ENCODE data around the gene CHCHD3. TPM values are rescaled to one million over a fixed set of nuclear protein-coding genes. Genes with fewer than 3 reads are reported as not detected.
A peak's percentile ranks its signal among the peaks of the same experiment; 100 is the strongest.

The CHCHD3 gene
- total RNA-seq, 1 donor from 2014 or later = 75.5 TPM

DNA sequence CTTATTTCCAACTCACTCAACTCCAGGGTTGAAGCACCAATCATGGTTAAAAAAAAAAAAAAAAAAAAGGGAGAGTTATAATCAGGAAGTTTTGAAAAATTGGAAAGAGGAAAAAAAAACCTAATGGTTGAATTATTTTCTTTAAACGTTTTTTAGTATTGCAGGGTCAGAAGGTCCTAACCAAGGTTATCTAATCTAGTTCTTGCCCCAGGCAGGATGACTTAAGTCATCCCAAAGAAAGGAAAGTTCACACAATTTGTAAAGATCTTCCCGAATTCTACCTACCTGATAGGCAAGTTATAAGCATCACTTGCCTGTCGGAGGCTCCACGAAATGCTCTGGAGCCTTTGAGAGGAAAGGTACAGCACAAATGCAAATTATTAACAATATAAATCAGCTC, 297.5 kb downstream of the CHCHD3 start:
- TF ChIP-seq, protein P1, sequence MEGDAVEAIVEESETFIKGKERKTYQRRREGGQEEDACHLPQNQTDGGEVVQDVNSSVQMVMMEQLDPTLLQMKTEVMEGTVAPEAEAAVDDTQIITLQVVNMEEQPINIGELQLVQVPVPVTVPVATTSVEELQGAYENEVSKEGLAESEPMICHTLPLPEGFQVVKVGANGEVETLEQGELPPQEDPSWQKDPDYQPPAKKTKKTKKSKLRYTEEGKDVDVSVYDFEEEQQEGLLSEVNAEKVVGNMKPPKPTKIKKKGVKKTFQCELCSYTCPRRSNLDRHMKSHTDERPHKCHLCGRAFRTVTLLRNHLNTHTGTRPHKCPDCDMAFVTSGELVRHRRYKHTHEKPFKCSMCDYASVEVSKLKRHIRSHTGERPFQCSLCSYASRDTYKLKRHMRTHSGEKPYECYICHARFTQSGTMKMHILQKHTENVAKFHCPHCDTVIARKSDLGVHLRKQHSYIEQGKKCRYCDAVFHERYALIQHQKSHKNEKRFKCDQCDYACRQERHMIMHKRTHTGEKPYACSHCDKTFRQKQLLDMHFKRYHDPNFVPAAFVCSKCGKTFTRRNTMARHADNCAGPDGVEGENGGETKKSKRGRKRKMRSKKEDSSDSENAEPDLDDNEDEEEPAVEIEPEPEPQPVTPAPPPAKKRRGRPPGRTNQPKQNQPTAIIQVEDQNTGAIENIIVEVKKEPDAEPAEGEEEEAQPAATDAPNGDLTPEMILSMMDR (conservative IDR thresholded peaks at IDR 0.05; ENCODE audit: low read depth, low read length) = no peak
- H3K4me3 ChIP-seq (ENCODE audit: low read depth, low read length) = no peak overlapping the region
- DNase-seq (ENCODE audit: low read depth) = no peak

DNA sequence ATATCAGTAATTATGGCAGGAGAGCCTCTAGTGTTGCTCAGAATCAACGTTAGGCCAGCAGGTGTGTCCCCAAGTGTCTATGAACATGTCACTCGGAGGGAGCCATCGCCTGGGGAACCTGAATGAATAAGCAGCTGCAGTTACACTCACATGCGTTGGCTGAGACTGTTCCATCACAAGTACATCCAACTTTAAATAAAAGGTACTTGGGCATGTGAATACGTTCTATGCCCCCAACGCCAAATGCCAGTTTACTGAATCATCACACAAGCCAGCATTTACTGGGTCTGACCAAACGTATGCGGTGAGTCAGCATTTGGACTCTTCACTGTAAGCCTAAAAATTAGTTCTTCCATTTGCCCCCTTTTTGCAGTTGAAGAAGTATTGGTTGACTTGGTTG, 298.1 kb downstream of the CHCHD3 start:
- TF ChIP-seq, protein P1 (conservative IDR thresholded peaks at IDR 0.05; ENCODE audit: low read depth, low read length) = no peak
- peak; percentile 26 for DNase-seq (ENCODE audit: low read depth)
- H3K4me3 ChIP-seq (ENCODE audit: low read depth, low read length) = no peak overlapping the region

DNA sequence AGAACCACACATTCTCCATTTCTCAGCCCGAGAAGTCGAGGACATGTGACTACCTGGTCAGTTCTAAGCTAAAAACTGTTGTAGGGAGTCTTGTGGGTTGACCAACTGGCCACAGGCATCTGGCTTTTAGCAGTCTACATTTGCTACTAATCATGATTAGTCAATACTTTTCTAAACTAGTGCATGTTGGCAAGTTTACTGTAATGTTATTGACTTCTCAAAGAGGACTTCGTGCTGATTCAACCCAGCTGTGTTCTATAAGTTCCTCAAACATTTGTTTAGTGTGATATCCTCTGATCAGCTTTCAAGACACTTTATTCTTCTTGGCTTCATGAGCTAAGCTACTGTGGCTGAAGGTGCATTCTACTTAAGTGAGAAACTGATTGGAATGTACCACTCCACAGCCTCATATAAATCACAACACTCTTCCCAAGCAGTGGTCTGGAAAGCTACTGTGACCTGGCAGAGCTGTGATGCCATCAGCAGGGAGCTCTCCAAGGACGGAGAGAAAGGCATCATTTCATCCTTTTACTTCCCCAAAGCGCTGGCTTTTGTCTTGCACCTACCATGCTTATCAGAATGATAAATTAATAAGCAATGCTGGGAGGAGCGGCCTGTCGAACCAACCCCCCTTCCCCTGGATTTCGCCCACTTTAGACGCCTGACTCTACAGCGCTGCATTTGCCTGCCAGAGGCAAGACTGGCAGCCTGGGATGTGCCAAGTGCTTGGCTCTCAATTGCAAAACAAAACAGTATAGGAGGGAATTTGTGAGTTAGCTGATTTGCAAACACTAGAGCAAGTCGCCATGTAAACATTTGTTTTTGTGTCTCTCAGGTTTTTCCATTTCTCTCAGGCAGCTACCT, 298.9 kb downstream of the CHCHD3 start:
- H3K4me3 ChIP-seq (ENCODE audit: low read depth, low read length) = no peak overlapping the region
- DNase-seq (ENCODE audit: low read depth) = peak; percentile 15
- TF ChIP-seq, protein P1 (conservative IDR thresholded peaks at IDR 0.05; ENCODE audit: low read depth, low read length) = no peak

- H3K4me3 ChIP-seq (ENCODE audit: low read depth, low read length) = no peak overlapping the region
- DNase-seq (ENCODE audit: low read depth) = no peak
- TF ChIP-seq, protein P1 (conservative IDR thresholded peaks at IDR 0.05; ENCODE audit: low read depth, low read length) = no peak
Measured at GRCh38 chr7:132780822-132781221, 301.1 kb downstream of the CHCHD3 start.

DNA sequence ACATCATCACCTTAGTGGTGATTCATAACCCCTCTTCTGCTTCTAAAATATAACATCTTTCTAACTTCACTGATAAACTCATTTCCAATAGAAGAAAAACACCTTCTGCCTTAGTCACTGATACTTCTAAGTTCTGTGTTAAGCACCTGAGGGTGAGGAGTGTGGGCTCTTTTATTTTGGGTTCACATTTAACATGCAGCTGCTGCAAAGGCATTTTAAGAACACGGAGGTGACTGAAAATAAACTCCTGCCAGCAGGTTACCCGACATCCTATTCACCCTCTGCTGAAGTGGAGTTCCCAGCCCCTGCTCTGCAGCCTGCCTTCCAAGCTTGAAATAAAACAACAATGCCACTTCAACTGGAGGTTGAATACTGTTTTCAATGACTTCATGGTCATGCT, 302.7 kb downstream of the CHCHD3 start:
- H3K4me3 ChIP-seq (ENCODE audit: low read depth, low read length) = no peak overlapping the region
- TF ChIP-seq, protein P1 (conservative IDR thresholded peaks at IDR 0.05; ENCODE audit: low read depth, low read length) = no peak
- no peak for DNase-seq (ENCODE audit: low read depth)

- TF ChIP-seq, protein P1 (conservative IDR thresholded peaks at IDR 0.05; ENCODE audit: low read depth, low read length) = no peak
- no peak overlapping the region for H3K4me3 ChIP-seq (ENCODE audit: low read depth, low read length)
- no peak for DNase-seq (ENCODE audit: low read depth)
Measured at GRCh38 chr7:132778761-132779160, 303.1 kb downstream of the CHCHD3 start.

DNA sequence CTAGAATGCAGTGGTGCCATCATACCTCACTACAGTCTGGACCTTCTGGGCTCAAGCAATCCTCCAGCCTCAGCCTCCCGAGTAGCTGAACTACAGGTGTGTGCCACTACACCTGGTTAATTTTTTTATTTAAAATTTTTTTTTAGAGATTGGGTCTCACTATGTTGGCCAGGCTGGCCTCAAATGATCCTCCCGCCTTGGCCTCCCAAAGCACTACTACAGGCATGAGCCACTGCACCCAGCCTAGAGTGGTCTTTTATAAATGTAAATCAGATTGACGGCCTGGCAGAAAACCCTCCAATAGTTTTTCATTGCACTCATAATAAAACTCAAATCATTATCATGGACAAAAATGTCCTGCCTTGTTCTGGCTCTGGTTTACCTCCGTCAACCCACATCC, 303.9 kb downstream of the CHCHD3 start:
- TF ChIP-seq, protein P1 (conservative IDR thresholded peaks at IDR 0.05; ENCODE audit: low read depth, low read length) = no peak
- no peak overlapping the region for H3K4me3 ChIP-seq (ENCODE audit: low read depth, low read length)
- no peak for DNase-seq (ENCODE audit: low read depth)
